Measurements from ENCODE around the gene PCSK1. TPM values are rescaled to one million over a fixed set of nuclear protein-coding genes. Genes with fewer than 3 reads are reported as not detected.

Gene PCSK1
- total RNA-seq (2014; rRNA removed; shearing (Covaris generic)) = not detected in 2 replicates
- total RNA-seq (2022) = not detected in 2 replicates
- percentile 4 among the genes with signal in this experiment for Bru-seq, nascent RNA
- BruChase-seq, experiment 1, labeled RNA remaining after a 6-hour chase = not detected
- not detected for BruChase-seq, experiment 2, labeled RNA remaining after a 2-hour chase
- long read RNA-seq = 0 reads

GRCh38 chr5:96433066-96433447, at the start of gene PCSK1:
TSS of gene PCSK1 (minus strand) at chr5:96433248. CDS start at chr5:96433042, 206 bp downstream.
- ChIA-PET POLR2A (no interaction called here), CTCF (ENCODE audit: unreplicated experiment) (no interaction called here)
- Histone ChIP-seq H2AFZ (ENCODE audit: low read length) (no peak within 1 kb of the TSS), H3K9me2 (ENCODE audit: insufficient read depth, low read length) (no peaks in the 10 kb centered on the region), H4K20me1 (ENCODE audit: insufficient read depth, low read length) (no peaks in the 10 kb centered on the region), H3K36me3 (ENCODE audit: insufficient read depth, low read length) (no peaks in the 10 kb centered on the region), H3K27ac (ENCODE audit: low read depth, low read length, poor library complexity, severe bottlenecking) (no peak within 1 kb of the TSS), H3K79me2 (ENCODE audit: insufficient read depth, low read depth, low read length) (no peaks in the 10 kb centered on the region), H3K4me2 (ENCODE audit: low read length) (no peak within 1 kb of the TSS), H3K4me1 (ENCODE audit: insufficient read depth, low read length, poor library complexity, severe bottlenecking) (no peaks in the 10 kb centered on the region), H3K4me3 (ENCODE audit: low read depth, low read length, poor library complexity, severe bottlenecking) (no peak within 1 kb of the TSS), H3K9me3 (ENCODE audit: low read length) (no peaks in the 10 kb centered on the region)
- DNase-seq (ENCODE audit: low spot score) = no peak
- BruUV-seq (replicated peaks) = no TSS peak
- no peak for TF ChIP-seq EZH2phosphoT487 (IDR thresholded peaks at IDR 0.05; ENCODE audit: borderline replicate concordance, low read depth, low read length)
- TF ChIP-seq, protein P1, sequence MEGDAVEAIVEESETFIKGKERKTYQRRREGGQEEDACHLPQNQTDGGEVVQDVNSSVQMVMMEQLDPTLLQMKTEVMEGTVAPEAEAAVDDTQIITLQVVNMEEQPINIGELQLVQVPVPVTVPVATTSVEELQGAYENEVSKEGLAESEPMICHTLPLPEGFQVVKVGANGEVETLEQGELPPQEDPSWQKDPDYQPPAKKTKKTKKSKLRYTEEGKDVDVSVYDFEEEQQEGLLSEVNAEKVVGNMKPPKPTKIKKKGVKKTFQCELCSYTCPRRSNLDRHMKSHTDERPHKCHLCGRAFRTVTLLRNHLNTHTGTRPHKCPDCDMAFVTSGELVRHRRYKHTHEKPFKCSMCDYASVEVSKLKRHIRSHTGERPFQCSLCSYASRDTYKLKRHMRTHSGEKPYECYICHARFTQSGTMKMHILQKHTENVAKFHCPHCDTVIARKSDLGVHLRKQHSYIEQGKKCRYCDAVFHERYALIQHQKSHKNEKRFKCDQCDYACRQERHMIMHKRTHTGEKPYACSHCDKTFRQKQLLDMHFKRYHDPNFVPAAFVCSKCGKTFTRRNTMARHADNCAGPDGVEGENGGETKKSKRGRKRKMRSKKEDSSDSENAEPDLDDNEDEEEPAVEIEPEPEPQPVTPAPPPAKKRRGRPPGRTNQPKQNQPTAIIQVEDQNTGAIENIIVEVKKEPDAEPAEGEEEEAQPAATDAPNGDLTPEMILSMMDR (conservative IDR thresholded peaks at IDR 0.05; ENCODE audit: low read length) = no peak
- intact Hi-C loops (cut with micrococcal nuclease; ENCODE audit: unreplicated experiment) = no loop called here

DNA sequence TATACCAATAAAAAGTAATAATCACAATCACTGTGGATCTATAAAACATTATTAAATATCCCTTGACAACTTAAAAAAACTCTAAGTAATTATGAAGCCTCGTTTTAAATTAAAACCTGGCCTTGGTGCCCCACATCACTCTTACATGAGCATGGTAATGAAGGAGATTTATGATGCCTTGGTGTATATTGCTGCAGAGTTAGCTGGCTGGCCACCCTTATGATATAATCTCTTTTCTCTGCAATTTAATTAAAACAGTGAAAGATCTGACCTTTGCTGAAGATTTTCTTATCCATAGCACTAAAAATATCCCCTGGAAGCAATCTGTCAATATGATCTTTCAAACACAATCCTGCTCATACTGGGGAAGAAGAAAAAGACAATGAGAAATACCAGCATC, 48.8 kb upstream of the PCSK1 start:
- no peaks in the 10 kb centered on the region for H3K4me1 ChIP-seq (ENCODE audit: insufficient read depth, low read length, poor library complexity, severe bottlenecking)
- no peaks in the 10 kb centered on the region for H4K20me1 ChIP-seq (ENCODE audit: insufficient read depth, low read length)
- H3K4me3 ChIP-seq (ENCODE audit: low read depth, low read length, poor library complexity, severe bottlenecking) = no peak overlapping the region
- intact Hi-C loops (cut with micrococcal nuclease; ENCODE audit: unreplicated experiment) = no loop called here
- H3K79me2 ChIP-seq (ENCODE audit: insufficient read depth, low read depth, low read length) = no peaks in the 10 kb centered on the region
- TF ChIP-seq, protein P1 (conservative IDR thresholded peaks at IDR 0.05; ENCODE audit: low read length) = no peak
- no peak for TF ChIP-seq EZH2phosphoT487 (IDR thresholded peaks at IDR 0.05; ENCODE audit: borderline replicate concordance, low read depth, low read length)
- no peaks in the 10 kb centered on the region for H3K9me3 ChIP-seq (ENCODE audit: low read length)
- H3K36me3 ChIP-seq (ENCODE audit: insufficient read depth, low read length) = no peaks in the 10 kb centered on the region
- DNase-seq (ENCODE audit: low spot score) = no peak
- CTCF ChIA-PET (ENCODE audit: unreplicated experiment) = no interaction called here
- BruUV-seq (replicated peaks) = no TSS peak
- no peak overlapping the region for H2AFZ ChIP-seq (ENCODE audit: low read length)
- no peak overlapping the region for H3K4me2 ChIP-seq (ENCODE audit: low read length)
- no peak overlapping the region for H3K27ac ChIP-seq (ENCODE audit: low read depth, low read length, poor library complexity, severe bottlenecking)
- POLR2A ChIA-PET = interaction anchor here (1.0 kb wide), 1 partner anchor 71 kb away, joined by 3 read pairs; no protein-coding TSS in a partner anchor
- H3K9me2 ChIP-seq (ENCODE audit: insufficient read depth, low read length) = no peaks in the 10 kb centered on the region

DNA sequence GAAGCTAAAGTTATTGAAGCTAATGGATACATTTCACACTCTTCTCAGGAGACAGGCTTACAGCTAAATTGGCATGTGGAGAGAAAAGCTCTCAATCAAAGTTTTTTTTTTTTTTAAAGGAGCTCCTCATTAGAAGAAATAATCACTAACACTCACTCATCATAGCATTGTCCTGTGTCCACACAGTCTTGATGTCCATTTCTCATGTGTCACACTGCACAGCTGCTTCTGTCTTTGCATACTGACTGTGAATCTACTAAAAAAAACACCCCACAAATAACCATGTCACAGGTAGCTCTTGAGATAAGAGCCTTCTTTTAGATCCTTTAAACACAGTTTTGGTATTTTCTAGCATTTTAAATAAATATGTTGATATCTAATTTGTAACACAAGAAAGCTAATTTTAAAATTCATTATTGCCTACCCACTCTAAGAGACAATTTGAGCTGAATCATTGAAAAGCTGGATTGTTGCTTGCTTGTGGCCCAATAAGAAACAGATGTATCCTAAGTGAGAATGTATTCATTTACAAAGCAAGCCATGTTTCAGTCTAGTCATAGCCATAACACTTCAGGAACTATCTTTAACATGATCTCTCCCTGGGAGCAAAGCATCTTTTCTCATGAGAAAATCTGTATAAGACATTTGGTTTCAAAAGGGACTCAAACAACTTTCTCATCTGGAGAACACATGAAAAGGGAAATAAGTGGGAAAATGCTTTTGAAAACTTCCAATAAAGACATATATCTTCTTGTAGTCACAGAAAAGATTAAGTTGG, 48.1 kb upstream of the PCSK1 start:
- H3K9me3 ChIP-seq (ENCODE audit: low read length) = no peaks in the 10 kb centered on the region
- TF ChIP-seq, protein P1 (conservative IDR thresholded peaks at IDR 0.05; ENCODE audit: low read length) = no peak
- no TSS peak for BruUV-seq (replicated peaks)
- no peak overlapping the region for H3K4me3 ChIP-seq (ENCODE audit: low read depth, low read length, poor library complexity, severe bottlenecking)
- no peak overlapping the region for H3K27ac ChIP-seq (ENCODE audit: low read depth, low read length, poor library complexity, severe bottlenecking)
- no peaks in the 10 kb centered on the region for H3K9me2 ChIP-seq (ENCODE audit: insufficient read depth, low read length)
- H3K4me1 ChIP-seq (ENCODE audit: insufficient read depth, low read length, poor library complexity, severe bottlenecking) = no peaks in the 10 kb centered on the region
- ChIA-PET POLR2A (interaction anchor here (0.6 to 1.0 kb wide), 2 partner anchors 71 to 341 kb away, joined by 3 read pairs; no protein-coding TSS in a partner anchor), CTCF (ENCODE audit: unreplicated experiment) (no interaction called here)
- no peak overlapping the region for H2AFZ ChIP-seq (ENCODE audit: low read length)
- DNase-seq (ENCODE audit: low spot score) = no peak
- H4K20me1 ChIP-seq (ENCODE audit: insufficient read depth, low read length) = no peaks in the 10 kb centered on the region
- no peaks in the 10 kb centered on the region for H3K79me2 ChIP-seq (ENCODE audit: insufficient read depth, low read depth, low read length)
- H3K36me3 ChIP-seq (ENCODE audit: insufficient read depth, low read length) = no peaks in the 10 kb centered on the region
- no peak overlapping the region for H3K4me2 ChIP-seq (ENCODE audit: low read length)
- intact Hi-C loops (cut with micrococcal nuclease; ENCODE audit: unreplicated experiment) = no loop called here
